HCT116 (cell line): ENCODE data around the gene ENOPH1. TPM values are rescaled to one million over a fixed set of nuclear protein-coding genes. Genes with fewer than 3 reads are reported as not detected.

Source experiments
- ATAC-seq: fragments of 200-7000 bp; cut with Tn5 transposase; 2 replicates; pipeline ENCODE4 v1.9.1; 2020; ENCODE audit warnings: mild to moderate bottlenecking, moderate library complexity
- BruUV-seq: library from RNA; stranded (reverse); fragments of 400-500 nt; replicated peaks from 2 replicates; lab custom pipeline; 2021; lab: Mats Ljungman, UMichigan
- CTCF ChIA-PET: fragments of 300-600 bp; sonication (Branson Sonifier 250); formaldehyde crosslinking; loops from one replicate; lab custom pipeline; 2021; ENCODE audit warnings: antibody characterized with exemption; lab: Charles Lee
- POLR2A ChIA-PET: fragments of 300-600, 350-600 bp; sonication (Branson Sonifier 250); formaldehyde crosslinking; loops from one replicate; lab custom pipeline; 2021; ENCODE audit warnings: antibody characterized with exemption; lab: Charles Lee
- RAD21 ChIA-PET, 2 experiments: fragments of 300-600 bp; sonication (Branson Sonifier 250); formaldehyde crosslinking; loops; one replicate each; lab custom pipeline; 2023; ENCODE audit warnings: low total read pairs in 2 of 2; ENCODE audit not compliant: uncharacterized antibody in 2 of 2, unreplicated experiment in 2 of 2, low non-redundant PET in 1 of 2; lab: Charles Lee
- DNase-seq: peaks from one replicate; pipeline ENCODE4 v3.0.0-alpha.2; 2010; ENCODE audit warnings: low read depth, low spot score
- H2AFZ ChIP-seq: fragments of 200-600 bp; shearing (Covaris generic), sonication (generic); 2 replicates; pipeline ENCODE4 v1.6.1; 2017; ENCODE audit warnings: low read depth, mixed run types, mixed read lengths, antibody characterized with exemption, low read length; ENCODE audit not compliant: poor library complexity, severe bottlenecking
- H3K27ac ChIP-seq: 2 replicates; pipeline ENCODE4 v1.5.1; 2012; ENCODE audit warnings: low read depth, low read length
- H3K27me3 ChIP-seq: fragments of 200-600 bp; sonication (generic); 2 replicates; pipeline ENCODE4 v1.6.1; 2016; ENCODE audit warnings: mixed run types, low read length, mixed read lengths; ENCODE audit not compliant: insufficient read depth
- H3K36me3 ChIP-seq, 2 experiments: fragments of 200-500 bp in 1 of 2; fragments of 200-600 bp in 1 of 2; sonication (Bioruptor generic) in 1 of 2; sonication (generic) in 1 of 2; 2 replicates each; pipeline versions ENCODE4 v1.5.1 to v1.6.1; 2014 to 2016; ENCODE audit warnings: low read length in 2 of 2, inconsistent platforms in 1 of 2, mixed read lengths in 1 of 2, mixed run types in 1 of 2; ENCODE audit not compliant: insufficient read depth in 2 of 2, control insufficient read depth in 1 of 2
- H3K4me1 ChIP-seq, 2 experiments: fragments of 200-600 bp in 1 of 2; sonication (generic) in 1 of 2; 2 replicates each; pipeline versions ENCODE4 v1.5.1 to v1.6.1; 2012 to 2017; ENCODE audit warnings: low read length in 2 of 2, inconsistent platforms in 1 of 2, mild to moderate bottlenecking in 1 of 2, mixed read lengths in 1 of 2, mixed run types in 1 of 2, moderate library complexity in 1 of 2; ENCODE audit not compliant: insufficient read depth in 2 of 2, control insufficient read depth in 1 of 2
- H3K4me2 ChIP-seq: fragments of 200-600 bp; sonication (generic); 2 replicates; pipeline ENCODE4 v1.6.1; 2017; ENCODE audit warnings: mixed run types, low read length, mixed read lengths
- H3K4me3 ChIP-seq, 2 experiments: fragments of 200-600 bp in 1 of 2; sonication (generic) in 1 of 2; replicated peaks in 1 of 2; 2 replicates each; pipeline ENCODE4 v1.5.1; 2011 to 2016; ENCODE audit warnings: low read length in 2 of 2, control low read depth in 1 of 2, low read depth in 1 of 2, mild to moderate bottlenecking in 1 of 2, mixed read lengths in 1 of 2, mixed run types in 1 of 2
- H3K79me2 ChIP-seq: fragments of 200-600 bp; sonication (generic); 2 replicates; pipeline ENCODE4 v1.6.1; 2017; ENCODE audit warnings: mild to moderate bottlenecking, mixed run types, low read length, moderate library complexity, mixed read lengths; ENCODE audit not compliant: insufficient read depth
- H3K9ac ChIP-seq: fragments of 200-600 bp; sonication (generic); 2 replicates; pipeline ENCODE4 v1.6.1; 2016; ENCODE audit warnings: low read length, mixed read lengths
- H3K9me2 ChIP-seq: fragments of 200-600 bp; sonication (generic), shearing (Covaris generic); 2 replicates; pipeline ENCODE4 v1.6.1; 2017; ENCODE audit warnings: mixed run types, mild to moderate bottlenecking, moderate library complexity; ENCODE audit not compliant: insufficient read depth
- H3K9me3 ChIP-seq, 2 experiments: fragments of 200-500 bp in 1 of 2; fragments of 200-600 bp in 1 of 2; sonication (Bioruptor generic) in 1 of 2; sonication (generic) in 1 of 2; 2 replicates each; pipeline ENCODE4 v1.6.1; 2014 to 2017; ENCODE audit warnings: low read length in 2 of 2, mixed read lengths in 2 of 2, inconsistent platforms in 1 of 2, low read depth in 1 of 2, mild to moderate bottlenecking in 1 of 2, mixed run types in 1 of 2, moderate library complexity in 1 of 2; ENCODE audit not compliant: control insufficient read depth in 1 of 2, insufficient read depth in 1 of 2
- H4K20me1 ChIP-seq: fragments of 200-600 bp; sonication (generic), shearing (Covaris generic); 2 replicates; pipeline ENCODE4 v1.6.1; 2017; ENCODE audit warnings: mixed run types, mild to moderate bottlenecking, moderate library complexity; ENCODE audit not compliant: insufficient read depth
- CBX3 ChIP-seq: IDR thresholded peaks from 2 replicates; pipeline ENCODE4 v1.6.1; 2012; ENCODE audit warnings: low read depth
- CEBPB ChIP-seq: IDR thresholded peaks from 2 replicates; pipeline ENCODE4 v1.6.1; 2012; ENCODE audit warnings: low read depth
- ELF1 ChIP-seq: IDR thresholded peaks from 2 replicates; pipeline ENCODE4 v1.6.1; 2012; ENCODE audit warnings: low read depth, borderline replicate concordance
- EZH2phosphoT487 ChIP-seq: fragments of 200-600 bp; IDR thresholded peaks from 2 replicates; pipeline ENCODE4 v1.6.1; 2018; ENCODE audit warnings: antibody characterized with exemption, borderline replicate concordance
- JUND ChIP-seq: IDR thresholded peaks from 2 replicates; pipeline ENCODE4 v1.6.1; 2012
- SP1 ChIP-seq: IDR thresholded peaks from 2 replicates; pipeline ENCODE4 v1.6.1; 2012; ENCODE audit warnings: low read depth
- YY1 ChIP-seq: IDR thresholded peaks from 2 replicates; pipeline ENCODE4 v1.6.1; 2011; ENCODE audit warnings: low read length, low read depth, moderate library complexity, mild to moderate bottlenecking; ENCODE audit not compliant: insufficient replicate concordance; ENCODE audit errors: extremely low read depth
- intact Hi-C: fragments of 100-400 bp; cut with micrococcal nuclease; formaldehyde crosslinking; loops from 2 replicates; pipeline ENCODE4 v1.10.0; 2022
- total RNA-seq: library from RNA; stranded (reverse); gene quantifications from one replicate; pipeline ENCODE4 v1.2.1, GENCODE V29; 2021; ENCODE audit not compliant: unreplicated experiment
- TF ChIP-seq, protein P1 (sequence below): IDR thresholded peaks from 2 replicates; pipeline ENCODE4 v1.6.1; 2011; ENCODE audit warnings: mild to moderate bottlenecking, low read length, moderate library complexity; ENCODE audit not compliant: insufficient replicate concordance; ENCODE audit errors: extremely low read depth
- TF ChIP-seq, protein P2 (sequence below): IDR thresholded peaks from 2 replicates; pipeline ENCODE4 v1.6.1; 2012
- TF ChIP-seq, protein P3 (sequence below): IDR thresholded peaks from 2 replicates; pipeline ENCODE4 v1.6.1; 2012

ENOPH1 gene
- total RNA-seq, 1 experiment from 2014 or later = 53.4 TPM

DNA sequence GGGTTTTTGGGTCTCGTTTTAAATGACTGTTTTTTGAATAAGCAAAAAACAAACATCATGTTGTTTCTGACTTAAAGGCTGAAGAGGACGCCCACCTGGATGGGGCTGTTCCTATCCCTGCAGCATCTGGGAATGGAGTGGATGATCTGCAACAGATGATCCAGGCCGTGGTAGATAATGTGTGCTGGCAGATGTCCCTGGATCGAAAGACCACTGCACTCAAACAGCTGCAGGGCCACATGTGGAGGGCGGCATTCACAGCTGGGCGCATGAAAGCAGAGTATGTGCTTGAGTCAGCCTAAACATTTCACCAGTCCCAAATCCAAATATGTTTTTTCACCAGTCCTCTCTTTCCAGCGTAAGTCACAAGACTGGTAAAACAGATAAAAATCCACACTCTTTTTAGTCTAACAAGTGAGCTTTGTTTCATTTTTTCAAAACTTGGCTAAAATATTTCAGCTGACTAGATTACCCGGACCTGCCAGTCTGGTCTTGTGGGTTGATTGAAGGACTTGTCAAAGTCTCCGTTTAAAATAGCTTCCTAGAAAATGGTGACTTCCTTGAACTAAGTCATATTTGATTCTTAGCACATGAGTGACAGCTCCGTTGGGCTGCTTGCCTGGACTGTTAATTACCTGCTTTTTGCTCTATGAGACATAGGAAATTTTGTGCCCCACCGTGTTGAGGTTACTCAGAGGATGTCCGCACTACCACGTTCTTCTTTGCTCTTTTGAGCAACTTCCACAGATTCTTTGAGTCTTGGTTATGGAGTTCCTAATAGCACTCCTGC, 20.8 kb downstream of the ENOPH1 start:
- intact Hi-C loops = no loop called here
- Histone ChIP-seq H4K20me1 (no peaks in the 10 kb centered on the region), H3K79me2 (peaks cover 79% of the 10 kb centered on the region), H3K4me2 (no peak overlapping the region), H3K36me3 (peaks cover 25 to 45% of the 10 kb centered on the region in 2 experiments), H2AFZ (no peak overlapping the region), H3K27ac (no peak overlapping the region), H3K4me1 (no peaks in the 10 kb centered on the region), H3K4me3 (no peak overlapping the region), H3K9me3 (no peaks in the 10 kb centered on the region), H3K9ac (no peak overlapping the region), H3K27me3 (no peaks in the 10 kb centered on the region), H3K9me2 (no peaks in the 10 kb centered on the region)
- no peak for DNase-seq
- BruUV-seq = no TSS peak
- TF ChIP-seq, protein P1, sequence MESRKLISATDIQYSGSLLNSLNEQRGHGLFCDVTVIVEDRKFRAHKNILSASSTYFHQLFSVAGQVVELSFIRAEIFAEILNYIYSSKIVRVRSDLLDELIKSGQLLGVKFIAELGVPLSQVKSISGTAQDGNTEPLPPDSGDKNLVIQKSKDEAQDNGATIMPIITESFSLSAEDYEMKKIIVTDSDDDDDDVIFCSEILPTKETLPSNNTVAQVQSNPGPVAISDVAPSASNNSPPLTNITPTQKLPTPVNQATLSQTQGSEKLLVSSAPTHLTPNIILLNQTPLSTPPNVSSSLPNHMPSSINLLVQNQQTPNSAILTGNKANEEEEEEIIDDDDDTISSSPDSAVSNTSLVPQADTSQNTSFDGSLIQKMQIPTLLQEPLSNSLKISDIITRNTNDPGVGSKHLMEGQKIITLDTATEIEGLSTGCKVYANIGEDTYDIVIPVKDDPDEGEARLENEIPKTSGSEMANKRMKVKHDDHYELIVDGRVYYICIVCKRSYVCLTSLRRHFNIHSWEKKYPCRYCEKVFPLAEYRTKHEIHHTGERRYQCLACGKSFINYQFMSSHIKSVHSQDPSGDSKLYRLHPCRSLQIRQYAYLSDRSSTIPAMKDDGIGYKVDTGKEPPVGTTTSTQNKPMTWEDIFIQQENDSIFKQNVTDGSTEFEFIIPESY = no peak
- TF ChIP-seq CEBPB = no peak
- no peak for TF ChIP-seq CBX3
- ChIA-PET RAD21 (no interaction called here), POLR2A (no interaction called here), CTCF (interaction anchor here (0.6 to 0.7 kb wide), 2 partner anchors 11 to 288 kb away, joined by 3 read pairs; no protein-coding TSS in a partner anchor)
- no peak for ATAC-seq

DNA sequence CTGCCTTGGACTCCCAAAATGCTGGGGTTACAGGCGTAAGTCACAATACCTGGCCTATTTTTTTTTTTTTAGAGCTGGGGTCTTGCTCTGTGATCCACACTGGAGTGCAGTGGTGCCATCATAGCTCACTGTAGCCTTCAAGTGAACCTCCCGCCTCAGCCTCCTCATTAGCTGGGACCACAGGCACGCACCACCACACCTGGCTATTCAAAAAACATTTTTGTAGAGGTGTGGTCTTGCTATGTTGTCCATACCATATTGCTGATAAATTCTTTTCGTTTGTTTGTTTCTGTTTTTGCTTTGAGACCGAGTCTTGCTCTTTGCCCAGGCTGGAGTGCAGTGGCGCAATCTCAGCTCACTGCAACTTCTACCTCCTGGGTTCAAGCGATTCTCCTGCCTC, 21.6 kb downstream of the ENOPH1 start:
- DNase-seq = no peak
- RAD21 ChIA-PET = no interaction called here
- Histone ChIP-seq H3K4me3 (no peak overlapping the region), H3K9ac (no peak overlapping the region), H3K4me2 (no peak overlapping the region), H3K4me1 (no peaks in the 10 kb centered on the region), H3K27ac (no peak overlapping the region), H3K27me3 (no peaks in the 10 kb centered on the region), H3K9me2 (no peaks in the 10 kb centered on the region), H3K9me3 (no peaks in the 10 kb centered on the region), H3K79me2 (peaks cover 73% of the 10 kb centered on the region), H3K36me3 (peaks cover 31 to 49% of the 10 kb centered on the region in 2 experiments), H4K20me1 (no peaks in the 10 kb centered on the region), H2AFZ (no peak overlapping the region)
- CTCF ChIA-PET = no interaction called here
- no peak for ATAC-seq
- intact Hi-C loops = no loop called here
- BruUV-seq = no TSS peak
- POLR2A ChIA-PET = no interaction called here
- TF ChIP-seq ELF1 (no peak), EZH2phosphoT487 (no peak), YY1 (no peak), JUND (no peak), SP1 (no peak)
- TF ChIP-seq, protein P1 = no peak
- TF ChIP-seq, protein P2, sequence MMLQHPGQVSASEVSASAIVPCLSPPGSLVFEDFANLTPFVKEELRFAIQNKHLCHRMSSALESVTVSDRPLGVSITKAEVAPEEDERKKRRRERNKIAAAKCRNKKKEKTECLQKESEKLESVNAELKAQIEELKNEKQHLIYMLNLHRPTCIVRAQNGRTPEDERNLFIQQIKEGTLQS = no peak
- TF ChIP-seq, protein P3, sequence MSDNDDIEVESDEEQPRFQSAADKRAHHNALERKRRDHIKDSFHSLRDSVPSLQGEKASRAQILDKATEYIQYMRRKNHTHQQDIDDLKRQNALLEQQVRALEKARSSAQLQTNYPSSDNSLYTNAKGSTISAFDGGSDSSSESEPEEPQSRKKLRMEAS = no peak
